ENCODE measurements around the gene PHACTR3. TPM values are rescaled to one million over a fixed set of nuclear protein-coding genes. Genes with fewer than 3 reads are reported as not detected.

Gene PHACTR3
- total RNA-seq, 1 experiment from 2014 or later = 10.0 TPM

GRCh38 chr20:59735917-59736316, 131.6 kb downstream of the PHACTR3 start:
- H3K36me3 Mint-ChIP-seq (ENCODE audit: insufficient read depth, unreplicated experiment) = no peaks in the 10 kb centered on the region
- H3K4me3 Mint-ChIP-seq (ENCODE audit: low read depth, unreplicated experiment) = no peak overlapping the region
- CTCF ChIA-PET = no interaction called here
- intact Hi-C loops (cut with micrococcal nuclease; ENCODE audit: unreplicated experiment) = no loop called here
- no peak for TF ChIP-seq CTCF (IDR thresholded peaks at IDR 0.05; ENCODE audit: unreplicated experiment)
- no TSS peak for BruUV-seq (replicated peaks)
- no peak for DNase-seq
- H3K9me3 Mint-ChIP-seq (ENCODE audit: low read depth, unreplicated experiment) = no peaks in the 10 kb centered on the region
- no peaks in the 10 kb centered on the region for H3K27me3 Mint-ChIP-seq (ENCODE audit: unreplicated experiment)
- no peaks in the 10 kb centered on the region for H3K4me1 Mint-ChIP-seq (ENCODE audit: low read depth, unreplicated experiment)
- no peak overlapping the region for H3K27ac Mint-ChIP-seq (ENCODE audit: unreplicated experiment)

GRCh38 chr20:59736366-59736765, 132.0 kb downstream of the PHACTR3 start:
- Mint-ChIP-seq H3K4me3 (ENCODE audit: low read depth, unreplicated experiment) (no peak overlapping the region), H3K4me1 (ENCODE audit: low read depth, unreplicated experiment) (no peaks in the 10 kb centered on the region), H3K9me3 (ENCODE audit: low read depth, unreplicated experiment) (no peaks in the 10 kb centered on the region), H3K36me3 (ENCODE audit: insufficient read depth, unreplicated experiment) (no peaks in the 10 kb centered on the region), H3K27me3 (ENCODE audit: unreplicated experiment) (no peaks in the 10 kb centered on the region), H3K27ac (ENCODE audit: unreplicated experiment) (no peak overlapping the region)
- no peak for TF ChIP-seq CTCF (IDR thresholded peaks at IDR 0.05; ENCODE audit: unreplicated experiment)
- intact Hi-C loops (cut with micrococcal nuclease; ENCODE audit: unreplicated experiment) = no loop called here
- CTCF ChIA-PET = no interaction called here
- DNase-seq = no peak
- no TSS peak for BruUV-seq (replicated peaks)

- Mint-ChIP-seq H3K4me1 (ENCODE audit: low read depth, unreplicated experiment) (no peaks in the 10 kb centered on the region), H3K9me3 (ENCODE audit: low read depth, unreplicated experiment) (no peaks in the 10 kb centered on the region), H3K4me3 (ENCODE audit: low read depth, unreplicated experiment) (no peak overlapping the region), H3K36me3 (ENCODE audit: insufficient read depth, unreplicated experiment) (no peaks in the 10 kb centered on the region), H3K27ac (ENCODE audit: unreplicated experiment) (no peak overlapping the region), H3K27me3 (ENCODE audit: unreplicated experiment) (no peaks in the 10 kb centered on the region)
- DNase-seq = no peak
- intact Hi-C loops (cut with micrococcal nuclease; ENCODE audit: unreplicated experiment) = no loop called here
- CTCF ChIA-PET = interaction anchor here (0.6 kb wide), 1 partner anchor 9 kb away, joined by 3 read pairs; no protein-coding TSS in a partner anchor
- BruUV-seq (replicated peaks) = no TSS peak
- TF ChIP-seq CTCF (IDR thresholded peaks at IDR 0.05; ENCODE audit: unreplicated experiment) = no peak
These were observed 132.8 kb downstream of the PHACTR3 start for GRCh38 chr20:59737073-59737666.

- BruUV-seq (replicated peaks) = no TSS peak
- no peak for TF ChIP-seq CTCF (IDR thresholded peaks at IDR 0.05; ENCODE audit: unreplicated experiment)
- Mint-ChIP-seq H3K9me3 (ENCODE audit: low read depth, unreplicated experiment) (no peaks in the 10 kb centered on the region), H3K27me3 (ENCODE audit: unreplicated experiment) (no peaks in the 10 kb centered on the region), H3K4me1 (ENCODE audit: low read depth, unreplicated experiment) (no peaks in the 10 kb centered on the region), H3K4me3 (ENCODE audit: low read depth, unreplicated experiment) (no peak overlapping the region), H3K36me3 (ENCODE audit: insufficient read depth, unreplicated experiment) (no peaks in the 10 kb centered on the region), H3K27ac (ENCODE audit: unreplicated experiment) (no peak overlapping the region)
- intact Hi-C loops (cut with micrococcal nuclease; ENCODE audit: unreplicated experiment) = no loop called here
- CTCF ChIA-PET = interaction anchor here (0.8 kb wide), 1 partner anchor 128 kb away, joined by 3 read pairs; no protein-coding TSS in a partner anchor
- DNase-seq = no peak
These were observed 133.5 kb downstream of the PHACTR3 start for GRCh38 chr20:59737816-59738215.
